ENCODE data around the gene C5orf34.
"Not testable (repeated sequence)": the region's sequence is repeated elsewhere in the genome, so short reads cannot be mapped to it uniquely, and the experiment has no call there.

DNA sequence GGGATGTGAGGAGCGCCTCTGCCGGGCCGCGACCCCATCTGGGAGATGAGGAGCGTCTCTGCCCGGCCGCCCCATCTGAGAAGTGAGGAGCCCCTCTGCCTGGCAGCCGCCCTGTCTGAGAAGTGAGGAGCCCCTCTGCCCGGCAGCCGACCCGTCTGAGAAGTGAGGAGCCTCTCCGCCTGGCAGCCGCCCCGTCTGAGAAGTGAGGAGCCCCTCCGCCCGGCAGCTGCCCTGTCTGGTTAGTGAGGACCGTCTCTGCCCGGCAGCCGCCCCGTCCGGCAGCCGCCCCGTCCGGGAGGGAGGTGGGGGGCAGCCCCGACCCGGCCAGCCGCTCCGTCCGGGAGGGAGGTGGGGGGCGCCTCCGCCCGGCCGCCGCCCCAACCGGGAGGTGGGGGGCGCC, 3.9 kb downstream of the C5orf34 start:
- not testable (repeated sequence) for TF ChIP-seq RFX5 (IDR thresholded peaks at IDR 0.05; ENCODE audit: low read depth, low read length); E2F3 (CRISPR knock-in tag; IDR thresholded peaks at IDR 0.05); POLR2A (conservative IDR thresholded peaks at IDR 0.05); CBFB (CRISPR knock-in tag; IDR thresholded peaks at IDR 0.05); CHD2 (IDR thresholded peaks at IDR 0.05; ENCODE audit: low read depth, low read length); CHD1 (IDR thresholded peaks at IDR 0.05; ENCODE audit: low read length); HNRNPK (IDR thresholded peaks at IDR 0.05; ENCODE audit: low read depth, low read length, poor library complexity, severe bottlenecking); EP300 (IDR thresholded peaks at IDR 0.05; ENCODE audit: low read length); U2AF1 (optimal IDR thresholded peaks at IDR 0.05; ENCODE audit: low read depth, low read length); POU5F1 (IDR thresholded peaks at IDR 0.05; ENCODE audit: borderline replicate concordance, low read depth, low read length, partially characterized antibody)
- TF ChIP-seq, protein P1, sequence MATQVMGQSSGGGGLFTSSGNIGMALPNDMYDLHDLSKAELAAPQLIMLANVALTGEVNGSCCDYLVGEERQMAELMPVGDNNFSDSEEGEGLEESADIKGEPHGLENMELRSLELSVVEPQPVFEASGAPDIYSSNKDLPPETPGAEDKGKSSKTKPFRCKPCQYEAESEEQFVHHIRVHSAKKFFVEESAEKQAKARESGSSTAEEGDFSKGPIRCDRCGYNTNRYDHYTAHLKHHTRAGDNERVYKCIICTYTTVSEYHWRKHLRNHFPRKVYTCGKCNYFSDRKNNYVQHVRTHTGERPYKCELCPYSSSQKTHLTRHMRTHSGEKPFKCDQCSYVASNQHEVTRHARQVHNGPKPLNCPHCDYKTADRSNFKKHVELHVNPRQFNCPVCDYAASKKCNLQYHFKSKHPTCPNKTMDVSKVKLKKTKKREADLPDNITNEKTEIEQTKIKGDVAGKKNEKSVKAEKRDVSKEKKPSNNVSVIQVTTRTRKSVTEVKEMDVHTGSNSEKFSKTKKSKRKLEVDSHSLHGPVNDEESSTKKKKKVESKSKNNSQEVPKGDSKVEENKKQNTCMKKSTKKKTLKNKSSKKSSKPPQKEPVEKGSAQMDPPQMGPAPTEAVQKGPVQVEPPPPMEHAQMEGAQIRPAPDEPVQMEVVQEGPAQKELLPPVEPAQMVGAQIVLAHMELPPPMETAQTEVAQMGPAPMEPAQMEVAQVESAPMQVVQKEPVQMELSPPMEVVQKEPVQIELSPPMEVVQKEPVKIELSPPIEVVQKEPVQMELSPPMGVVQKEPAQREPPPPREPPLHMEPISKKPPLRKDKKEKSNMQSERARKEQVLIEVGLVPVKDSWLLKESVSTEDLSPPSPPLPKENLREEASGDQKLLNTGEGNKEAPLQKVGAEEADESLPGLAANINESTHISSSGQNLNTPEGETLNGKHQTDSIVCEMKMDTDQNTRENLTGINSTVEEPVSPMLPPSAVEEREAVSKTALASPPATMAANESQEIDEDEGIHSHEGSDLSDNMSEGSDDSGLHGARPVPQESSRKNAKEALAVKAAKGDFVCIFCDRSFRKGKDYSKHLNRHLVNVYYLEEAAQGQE (IDR thresholded peaks at IDR 0.05; ENCODE audit: borderline replicate concordance), result not testable (repeated sequence)
- TF ChIP-seq, protein P1 (CRISPR knock-in tag; IDR thresholded peaks at IDR 0.05; ENCODE audit: low read depth), result not testable (repeated sequence)
- TF ChIP-seq, protein P2, sequence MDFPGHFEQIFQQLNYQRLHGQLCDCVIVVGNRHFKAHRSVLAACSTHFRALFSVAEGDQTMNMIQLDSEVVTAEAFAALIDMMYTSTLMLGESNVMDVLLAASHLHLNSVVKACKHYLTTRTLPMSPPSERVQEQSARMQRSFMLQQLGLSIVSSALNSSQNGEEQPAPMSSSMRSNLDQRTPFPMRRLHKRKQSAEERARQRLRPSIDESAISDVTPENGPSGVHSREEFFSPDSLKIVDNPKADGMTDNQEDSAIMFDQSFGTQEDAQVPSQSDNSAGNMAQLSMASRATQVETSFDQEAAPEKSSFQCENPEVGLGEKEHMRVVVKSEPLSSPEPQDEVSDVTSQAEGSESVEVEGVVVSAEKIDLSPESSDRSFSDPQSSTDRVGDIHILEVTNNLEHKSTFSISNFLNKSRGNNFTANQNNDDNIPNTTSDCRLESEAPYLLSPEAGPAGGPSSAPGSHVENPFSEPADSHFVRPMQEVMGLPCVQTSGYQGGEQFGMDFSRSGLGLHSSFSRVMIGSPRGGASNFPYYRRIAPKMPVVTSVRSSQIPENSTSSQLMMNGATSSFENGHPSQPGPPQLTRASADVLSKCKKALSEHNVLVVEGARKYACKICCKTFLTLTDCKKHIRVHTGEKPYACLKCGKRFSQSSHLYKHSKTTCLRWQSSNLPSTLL (IDR thresholded peaks at IDR 0.05), result not testable (repeated sequence)
- TF ChIP-seq, protein P3, sequence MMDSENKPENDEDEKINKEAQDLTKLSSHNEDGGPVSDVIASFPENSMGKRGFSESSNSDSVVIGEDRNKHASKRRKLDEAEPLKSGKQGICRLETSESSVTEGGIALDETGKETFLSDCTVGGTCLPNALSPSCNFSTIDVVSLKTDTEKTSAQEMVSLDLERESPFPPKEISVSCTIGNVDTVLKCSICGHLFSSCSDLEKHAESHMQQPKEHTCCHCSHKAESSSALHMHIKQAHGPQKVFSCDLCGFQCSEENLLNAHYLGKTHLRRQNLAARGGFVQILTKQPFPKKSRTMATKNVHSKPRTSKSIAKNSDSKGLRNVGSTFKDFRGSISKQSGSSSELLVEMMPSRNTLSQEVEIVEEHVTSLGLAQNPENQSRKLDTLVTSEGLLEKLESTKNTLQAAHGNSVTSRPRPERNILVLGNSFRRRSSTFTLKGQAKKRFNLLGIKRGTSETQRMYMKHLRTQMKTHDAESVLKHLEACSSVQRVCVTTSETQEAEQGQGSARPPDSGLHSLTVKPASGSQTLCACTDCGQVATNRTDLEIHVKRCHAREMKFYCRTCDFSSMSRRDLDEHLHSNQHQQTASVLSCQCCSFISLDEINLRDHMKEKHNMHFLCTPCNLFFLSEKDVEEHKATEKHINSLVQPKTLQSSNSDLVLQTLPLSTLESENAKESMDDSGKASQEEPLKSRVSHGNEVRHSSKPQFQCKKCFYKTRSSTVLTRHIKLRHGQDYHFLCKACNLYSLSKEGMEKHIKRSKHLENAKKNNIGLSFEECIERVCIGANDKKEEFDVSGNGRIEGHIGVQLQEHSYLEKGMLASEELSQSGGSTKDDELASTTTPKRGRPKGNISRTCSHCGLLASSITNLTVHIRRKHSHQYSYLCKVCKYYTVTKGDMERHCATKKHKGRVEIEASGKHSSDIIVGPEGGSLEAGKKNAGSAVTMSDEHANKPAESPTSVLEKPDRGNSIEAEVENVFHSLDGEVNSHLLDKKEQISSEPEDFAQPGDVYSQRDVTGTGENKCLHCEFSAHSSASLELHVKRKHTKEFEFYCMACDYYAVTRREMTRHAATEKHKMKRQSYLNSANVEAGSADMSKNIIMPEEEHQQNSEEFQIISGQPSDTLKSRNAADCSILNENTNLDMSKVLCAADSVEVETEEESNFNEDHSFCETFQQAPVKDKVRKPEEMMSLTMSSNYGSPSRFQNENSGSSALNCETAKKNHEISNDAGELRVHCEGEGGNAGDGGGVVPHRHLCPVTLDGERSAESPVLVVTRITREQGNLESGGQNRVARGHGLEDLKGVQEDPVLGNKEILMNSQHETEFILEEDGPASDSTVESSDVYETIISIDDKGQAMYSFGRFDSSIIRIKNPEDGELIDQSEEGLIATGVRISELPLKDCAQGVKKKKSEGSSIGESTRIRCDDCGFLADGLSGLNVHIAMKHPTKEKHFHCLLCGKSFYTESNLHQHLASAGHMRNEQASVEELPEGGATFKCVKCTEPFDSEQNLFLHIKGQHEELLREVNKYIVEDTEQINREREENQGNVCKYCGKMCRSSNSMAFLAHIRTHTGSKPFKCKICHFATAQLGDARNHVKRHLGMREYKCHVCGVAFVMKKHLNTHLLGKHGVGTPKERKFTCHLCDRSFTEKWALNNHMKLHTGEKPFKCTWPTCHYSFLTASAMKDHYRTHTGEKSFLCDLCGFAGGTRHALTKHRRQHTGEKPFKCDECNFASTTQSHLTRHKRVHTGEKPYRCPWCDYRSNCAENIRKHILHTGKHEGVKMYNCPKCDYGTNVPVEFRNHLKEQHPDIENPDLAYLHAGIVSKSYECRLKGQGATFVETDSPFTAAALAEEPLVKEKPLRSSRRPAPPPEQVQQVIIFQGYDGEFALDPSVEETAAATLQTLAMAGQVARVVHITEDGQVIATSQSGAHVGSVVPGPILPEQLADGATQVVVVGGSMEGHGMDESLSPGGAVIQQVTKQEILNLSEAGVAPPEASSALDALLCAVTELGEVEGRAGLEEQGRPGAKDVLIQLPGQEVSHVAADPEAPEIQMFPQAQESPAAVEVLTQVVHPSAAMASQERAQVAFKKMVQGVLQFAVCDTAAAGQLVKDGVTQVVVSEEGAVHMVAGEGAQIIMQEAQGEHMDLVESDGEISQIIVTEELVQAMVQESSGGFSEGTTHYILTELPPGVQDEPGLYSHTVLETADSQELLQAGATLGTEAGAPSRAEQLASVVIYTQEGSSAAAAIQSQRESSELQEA (IDR thresholded peaks at IDR 0.05; ENCODE audit: low read depth), result not testable (repeated sequence)

Measured in K562 (cell line).